B cell (primary cell): ENCODE data around the gene STAT2. TPM values are rescaled to one million over a fixed set of nuclear protein-coding genes. Genes with fewer than 3 reads are reported as not detected.

Source experiments
- ATAC-seq: fragments of 200-7000 bp; cut with Tn5 transposase; one replicate; pipeline ENCODE4 v1.10.0; 2021; ENCODE audit warnings: low read depth, mild to moderate bottlenecking, moderate number of reproducible peaks, moderate library complexity
- CTCF ChIA-PET: fragments of 350-600 bp; sonication (Branson Sonifier 250); formaldehyde crosslinking; loops from one replicate; lab custom pipeline; 2021; ENCODE audit warnings: antibody characterized with exemption, inconsistent platforms; lab: Charles Lee
- POLR2A ChIA-PET: fragments of 350-600 bp; sonication (Branson Sonifier 250); formaldehyde crosslinking; loops from one replicate; lab custom pipeline; 2021; ENCODE audit warnings: antibody characterized with exemption; lab: Charles Lee
- DNase-seq: peaks from one replicate; pipeline ENCODE4 v3.0.0; 2013
- H2AFZ ChIP-seq: 2 replicates; pipeline ENCODE4 v1.6.1; 2012; ENCODE audit warnings: mild to moderate bottlenecking, low read depth, low read length; ENCODE audit not compliant: insufficient read depth, poor library complexity, severe bottlenecking
- H3K27ac ChIP-seq, 2 donors: 1 replicate in 1 of 2; 2 replicates in 1 of 2; pipeline ENCODE4 v1.5.1; 2012 to 2013; ENCODE audit warnings: low read length in 2 of 2, mild to moderate bottlenecking in 2 of 2, moderate library complexity in 1 of 2
- H3K27me3 ChIP-seq, 4 experiments: fragments of 200-600 bp in 1 of 4; sonication (generic) in 1 of 4; replicated peaks in 1 of 4; 1 replicate in 2 of 4; 2 replicates in 2 of 4; pipeline versions ENCODE4 v1.6.1 to v1.7.0; 2013 to 2016; ENCODE audit warnings: low read length in 3 of 4, mild to moderate bottlenecking in 2 of 4, mixed read lengths in 1 of 4, moderate library complexity in 1 of 4; ENCODE audit not compliant: insufficient read depth in 4 of 4, control insufficient read depth in 3 of 4; ENCODE audit errors: control extremely low read depth in 1 of 4
- H3K36me3 ChIP-seq, 2 experiments: replicated peaks in 1 of 2; 1 replicate in 1 of 2; 2 replicates in 1 of 2; pipeline versions ENCODE4 v1.6.1 to v1.7.1; 2013; ENCODE audit warnings: low read length in 1 of 2; ENCODE audit not compliant: insufficient read depth in 2 of 2, control insufficient read depth in 1 of 2; ENCODE audit errors: control extremely low read depth in 1 of 2, extremely low read depth in 1 of 2
- H3K4me1 ChIP-seq, 2 donors: fragments of 200-600 bp in 1 of 2; sonication (generic) in 1 of 2; 1 replicate in 1 of 2; 2 replicates in 1 of 2; pipeline versions ENCODE4 v1.5.1 to v1.6.1; 2013 to 2017; ENCODE audit warnings: low read length in 2 of 2; ENCODE audit not compliant: control insufficient read depth in 2 of 2, insufficient read depth in 2 of 2
- H3K4me2 ChIP-seq: replicated peaks from 2 replicates; pipeline ENCODE3; 2012; ENCODE audit warnings: mild to moderate bottlenecking, low read depth, low read length; ENCODE audit not compliant: poor library complexity, severe bottlenecking
- H3K4me3 ChIP-seq, 5 experiments: fragments of 200-600 bp in 1 of 5; sonication (generic) in 1 of 5; 1 replicate in 3 of 5; 2 replicates in 2 of 5; pipeline versions ENCODE4 v1.5.1 to v1.7.0; 2011 to 2016; ENCODE audit warnings: low read length in 4 of 5, mild to moderate bottlenecking in 4 of 5, low read depth in 2 of 5, control low read depth in 1 of 5, moderate library complexity in 1 of 5; ENCODE audit not compliant: insufficient read depth in 1 of 5; ENCODE audit errors: control extremely low read depth in 1 of 5, extremely low read depth in 1 of 5
- H3K79me2 ChIP-seq: fragments of 200-600 bp; sonication (generic); one replicate; pipeline ENCODE4 v1.6.0; 2016; ENCODE audit warnings: low read length; ENCODE audit not compliant: control insufficient read depth, insufficient read depth
- H3K9ac ChIP-seq: fragments of 200-600 bp; sonication (generic); 2 replicates; pipeline ENCODE4 v1.6.1; 2017; ENCODE audit warnings: mild to moderate bottlenecking, low read length, moderate library complexity
- H3K9me3 ChIP-seq, 3 donors: one replicate each; pipeline versions ENCODE4 v1.6.1 to v1.7.1; 2013; ENCODE audit warnings: low read length in 2 of 3; ENCODE audit not compliant: control insufficient read depth in 2 of 3, insufficient read depth in 1 of 3; ENCODE audit errors: control extremely low read depth in 1 of 3
- H4K20me1 ChIP-seq: 2 replicates; pipeline ENCODE4 v1.6.0; 2012; ENCODE audit warnings: mild to moderate bottlenecking, low read length; ENCODE audit not compliant: insufficient read depth, control insufficient read depth, poor library complexity, severe bottlenecking
- H3K27ac Mint-ChIP-seq: one replicate; pipeline ENCODE4 v1.8.0; 2021; ENCODE audit warnings: mixed read lengths
- H3K27me3 Mint-ChIP-seq: one replicate; pipeline ENCODE4 v1.8.0; 2021; ENCODE audit warnings: mixed read lengths
- H3K4me1 Mint-ChIP-seq: one replicate; pipeline ENCODE4 v1.8.0; 2021; ENCODE audit warnings: mixed read lengths
- H3K4me3 Mint-ChIP-seq: one replicate; pipeline ENCODE4 v1.8.0; 2021; ENCODE audit warnings: mixed read lengths
- H3K9me3 Mint-ChIP-seq: one replicate; pipeline ENCODE4 v1.8.0; 2022; ENCODE audit warnings: mixed read lengths; ENCODE audit not compliant: insufficient read depth
- EZH2 ChIP-seq: IDR thresholded peaks from 2 replicates; pipeline ENCODE4 v1.6.1; 2012; ENCODE audit warnings: borderline replicate concordance, low read depth, mild to moderate bottlenecking, moderate library complexity, low read length; ENCODE audit not compliant: insufficient read depth, poor library complexity, severe bottlenecking
- WGBS: methylation state at CpG from one replicate; pipeline ENCODE4 v1.1.5; 2013; ENCODE audit warnings: missing lambda C conversion rate; ENCODE audit not compliant: insufficient coverage; 5-methylcytosine and 5-hydroxymethylcytosine counted together
- intact Hi-C: fragments of 100-400 bp; cut with micrococcal nuclease; formaldehyde crosslinking; loops from one replicate; pipeline ENCODE4 v1.10.0; 2022
- polyA plus RNA-seq: library from polyadenylated mRNA; depleted of rRNA; stranded (reverse); fragments of >200 nt; gene quantifications from 2 replicates; pipeline ENCODE4 v1.2.3, GENCODE V29; 2012
- total RNA-seq, 2 donors: library from RNA; stranded (reverse); fragments of 120-200 nt in 1 of 2; gene quantifications; 1 replicate in 1 of 2; 2 replicates in 1 of 2; pipeline versions ENCODE4 v1.2.3 to v1.2.4, GENCODE V29; 2013 to 2022
- TF ChIP-seq, protein P1 (sequence below): fragments of 200-600 bp; IDR thresholded peaks from one replicate; pipeline ENCODE4 v1.8.0; 2022; ENCODE audit warnings: antibody characterized with exemption, mild to moderate bottlenecking

Gene STAT2
- total and polyA plus RNA-seq, 2 donors (not counting 1 experiment from before 2014, with no cell fraction given), result 261 to 298 TPM

DNA sequence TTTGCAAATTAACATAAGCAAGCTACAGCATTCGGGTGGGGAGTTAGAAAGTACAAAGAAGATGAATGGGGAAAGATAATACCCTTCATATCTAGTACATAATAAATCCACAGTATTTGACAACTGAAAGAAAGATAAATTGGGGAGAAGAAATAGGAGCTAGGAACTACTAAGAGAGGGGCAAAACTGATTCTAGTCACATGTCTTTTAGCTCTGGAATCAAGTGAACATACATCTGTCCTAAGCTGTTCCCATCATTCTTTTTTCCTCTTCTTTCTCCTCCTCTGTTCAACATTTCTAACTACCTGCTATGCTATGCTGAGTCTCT is 18.0 kb upstream of the STAT2 start:
- Histone ChIP-seq H3K79me2 (no peaks in the 10 kb centered on the region), H3K27ac (peak overlapping the region; percentile 75 to 80), H3K4me2 (peak overlapping the region; percentile 72), H3K27me3 (no peaks in the 10 kb centered on the region), H3K36me3 (no peaks in the 10 kb centered on the region), H2AFZ (peak overlapping the region; percentile 47), H3K4me1 (peaks cover 49 to 64% of the 10 kb centered on the region in 2 donors), H3K9ac (no peak overlapping the region), H3K9me3 (peaks cover 0 to 12% (median 10%) of the 10 kb centered on the region in 3 donors), H4K20me1 (no peaks in the 10 kb centered on the region), H3K4me3 (no peak overlapping the region)
- DNase-seq (no peak), ATAC-seq (no peak)
- Mint-ChIP-seq H3K9me3 (no peaks in the 10 kb centered on the region), H3K4me3 (peak overlapping the region; percentile 4), H3K27ac (peak overlapping the region; percentile 96), H3K27me3 (no peaks in the 10 kb centered on the region), H3K4me1 (peaks cover 44% of the 10 kb centered on the region)
- POLR2A ChIA-PET, result interaction anchor here (0.9 kb wide), 2 partner anchors 18 to 32 kb away, joined by 3 to 5 read pairs; partner anchors contain the start of gene STAT2
- TF ChIP-seq, protein P1, sequence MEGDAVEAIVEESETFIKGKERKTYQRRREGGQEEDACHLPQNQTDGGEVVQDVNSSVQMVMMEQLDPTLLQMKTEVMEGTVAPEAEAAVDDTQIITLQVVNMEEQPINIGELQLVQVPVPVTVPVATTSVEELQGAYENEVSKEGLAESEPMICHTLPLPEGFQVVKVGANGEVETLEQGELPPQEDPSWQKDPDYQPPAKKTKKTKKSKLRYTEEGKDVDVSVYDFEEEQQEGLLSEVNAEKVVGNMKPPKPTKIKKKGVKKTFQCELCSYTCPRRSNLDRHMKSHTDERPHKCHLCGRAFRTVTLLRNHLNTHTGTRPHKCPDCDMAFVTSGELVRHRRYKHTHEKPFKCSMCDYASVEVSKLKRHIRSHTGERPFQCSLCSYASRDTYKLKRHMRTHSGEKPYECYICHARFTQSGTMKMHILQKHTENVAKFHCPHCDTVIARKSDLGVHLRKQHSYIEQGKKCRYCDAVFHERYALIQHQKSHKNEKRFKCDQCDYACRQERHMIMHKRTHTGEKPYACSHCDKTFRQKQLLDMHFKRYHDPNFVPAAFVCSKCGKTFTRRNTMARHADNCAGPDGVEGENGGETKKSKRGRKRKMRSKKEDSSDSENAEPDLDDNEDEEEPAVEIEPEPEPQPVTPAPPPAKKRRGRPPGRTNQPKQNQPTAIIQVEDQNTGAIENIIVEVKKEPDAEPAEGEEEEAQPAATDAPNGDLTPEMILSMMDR, result no peak
- TF ChIP-seq EZH2, result no peak
- intact Hi-C loops, result loop anchor here (5.0 kb wide), 1 partner anchor 84 kb away; no protein-coding TSS in a partner anchor
- CTCF ChIA-PET, result interaction anchor here (0.6 to 2.5 kb wide), 5 partner anchors 9 to 86 kb away, joined by 3 to 11 read pairs (median 3); partner anchors contain the start of gene STAT2
- no CpG with 5 or more reads among the region's 1 CpG for WGBS

GRCh38 chr12:56377310-56377988 is 17.5 kb upstream of the STAT2 start:
- Histone ChIP-seq H4K20me1 (no peaks in the 10 kb centered on the region), H3K79me2 (no peaks in the 10 kb centered on the region), H2AFZ (peak overlapping the region; percentile 47), H3K4me2 (peak overlapping the region; percentile 72), H3K9ac (no peak overlapping the region), H3K36me3 (no peaks in the 10 kb centered on the region), H3K4me1 (peaks cover 49 to 64% of the 10 kb centered on the region in 2 donors), H3K27me3 (no peaks in the 10 kb centered on the region), H3K4me3 (no peak overlapping the region), H3K9me3 (peaks cover 0 to 12% (median 10%) of the 10 kb centered on the region in 3 donors), H3K27ac (peak overlapping the region; percentile 75 to 80)
- ChIA-PET CTCF (interaction anchor here (0.6 to 2.5 kb wide), 6 partner anchors 8 to 87 kb away, joined by 3 to 11 read pairs (median 7); partner anchors contain the start of genes CNPY2 and STAT2), POLR2A (interaction anchor here (0.6 to 0.9 kb wide), 2 partner anchors 10 to 17 kb away, joined by 3 to 7 read pairs; partner anchors contain the start of gene STAT2)
- ATAC-seq, result no peak
- H3K4me3 Mint-ChIP-seq, result peak overlapping the region; percentile 76
- H3K27ac Mint-ChIP-seq, result peak overlapping the region; percentile 96
- peaks cover 47% of the 10 kb centered on the region for H3K4me1 Mint-ChIP-seq
- H3K9me3 Mint-ChIP-seq, result no peaks in the 10 kb centered on the region
- H3K27me3 Mint-ChIP-seq, result no peaks in the 10 kb centered on the region
- TF ChIP-seq EZH2, result no peak
- TF ChIP-seq, protein P1, result no peak
- WGBS, result 88% methylated on average over 1 of the region's 4 CpGs
- DNase-seq, result no peak
- intact Hi-C loops, result loop anchor here (5.0 kb wide), 1 partner anchor 85 kb away; no protein-coding TSS in a partner anchor
